Colonic mucosa (tissue), 4 donors: ENCODE measurements around the gene CELSR1. TPM values are rescaled to one million over a fixed set of nuclear protein-coding genes. Genes with fewer than 3 reads are reported as not detected.

Experiments used
- DNase-seq: peaks from one replicate; pipeline ENCODE4 v3.0.0-alpha.2; 2020
- H3K27ac ChIP-seq: fragments of 200-600 bp; one replicate; pipeline ENCODE4 v1.8.0; 2021
- H3K27me3 ChIP-seq: fragments of 200-600 bp; one replicate; pipeline ENCODE4 v1.8.0; 2021
- H3K36me3 ChIP-seq: fragments of 200-600 bp; one replicate; pipeline ENCODE4 v1.8.0; 2021
- H3K4me1 ChIP-seq: fragments of 200-600 bp; one replicate; pipeline ENCODE4 v1.8.0; 2021; ENCODE audit warnings: mild to moderate bottlenecking
- H3K4me3 ChIP-seq: fragments of 200-600 bp; one replicate; pipeline ENCODE4 v1.8.0; 2021
- H3K9ac ChIP-seq, 2 donors: one replicate each; pipeline ENCODE4 v1.7.0; 2013; ENCODE audit warnings: control low read depth in 2 of 2, low read depth in 2 of 2, low read length in 2 of 2
- H3K9me3 ChIP-seq: fragments of 200-600 bp; one replicate; pipeline ENCODE4 v1.8.0; 2021
- CTCF ChIP-seq: fragments of 200-600 bp; IDR thresholded peaks from one replicate; pipeline ENCODE4 v1.8.0; 2022; ENCODE audit warnings: antibody characterized with exemption, mild to moderate bottlenecking
- intact Hi-C: fragments of 100-400 bp; cut with DNase I; formaldehyde crosslinking; loops from one replicate; pipeline ENCODE4 v1.14.1; 2022
- total RNA-seq, 2 donors: library from RNA; stranded (reverse); fragmentation: NEBNext Ultra II Directional in 1 of 2; extraction: Animal tissue kit (Norgen Biotek cat#: 25700) in 1 of 2; gene quantifications; one replicate each; pipeline ENCODE4 v1.2.1, GENCODE V29; 2021
- donor health status: healthy.
- donor health status: DM: no; HTN: no; CAD: no.
- donor health status: DM: no; HTN: no; CAD: no.

Gene CELSR1
- total RNA-seq, 2 donors from 2014 or later = 2.7 to 7.8 TPM

- H3K4me3 ChIP-seq = no peak overlapping the region
- H3K9me3 ChIP-seq = no peaks in the 10 kb centered on the region
Observed at GRCh38 chr22:46465793-46466192, 71.6 kb downstream of the CELSR1 start.

GRCh38 chr22:46465345-46465720, 72.1 kb downstream of the CELSR1 start:
- TF ChIP-seq CTCF = no peak
- Histone ChIP-seq H3K9ac (no peak overlapping the region), H3K9me3 (no peaks in the 10 kb centered on the region), H3K27ac (no peak overlapping the region), H3K36me3 (no peaks in the 10 kb centered on the region), H3K4me1 (no peaks in the 10 kb centered on the region), H3K4me3 (no peak overlapping the region), H3K27me3 (no peaks in the 10 kb centered on the region)
- intact Hi-C loops = no loop called here
- DNase-seq = no peak

More at GRCh38 chr22:46465793-46466192, 71.6 kb downstream of the CELSR1 start:
- no peaks in the 10 kb centered on the region for H3K4me1 ChIP-seq
- no peak for DNase-seq
- TF ChIP-seq CTCF = no peak
- H3K27me3 ChIP-seq = no peaks in the 10 kb centered on the region
- no peaks in the 10 kb centered on the region for H3K36me3 ChIP-seq
- no peak overlapping the region for H3K27ac ChIP-seq
- no peak overlapping the region for H3K9ac ChIP-seq
- intact Hi-C loops = no loop called here

- Histone ChIP-seq H3K36me3 (no peaks in the 10 kb centered on the region), H3K9ac (no peak overlapping the region), H3K4me3 (no peak overlapping the region), H3K27me3 (no peaks in the 10 kb centered on the region), H3K4me1 (no peaks in the 10 kb centered on the region), H3K9me3 (no peaks in the 10 kb centered on the region), H3K27ac (no peak overlapping the region)
- no peak for TF ChIP-seq CTCF
- intact Hi-C loops = no loop called here
- no peak for DNase-seq
Observed at GRCh38 chr22:46464701-46465344, 72.6 kb downstream of the CELSR1 start.

- H3K36me3 ChIP-seq = no peaks in the 10 kb centered on the region
- no peaks in the 10 kb centered on the region for H3K4me1 ChIP-seq
- H3K9me3 ChIP-seq = no peaks in the 10 kb centered on the region
- no peak for DNase-seq
- no peak overlapping the region for H3K4me3 ChIP-seq
- H3K9ac ChIP-seq = no peak overlapping the region
- no peak for TF ChIP-seq CTCF
- H3K27ac ChIP-seq = no peak overlapping the region
- H3K27me3 ChIP-seq = no peaks in the 10 kb centered on the region
- intact Hi-C loops = no loop called here
Observed at GRCh38 chr22:46464296-46464695, 73.1 kb downstream of the CELSR1 start.

- no peak overlapping the region for H3K27ac ChIP-seq
- no peaks in the 10 kb centered on the region for H3K4me1 ChIP-seq
- no peak overlapping the region for H3K4me3 ChIP-seq
- no peaks in the 10 kb centered on the region for H3K27me3 ChIP-seq
- intact Hi-C loops = no loop called here
- H3K9me3 ChIP-seq = no peaks in the 10 kb centered on the region
- H3K36me3 ChIP-seq = no peaks in the 10 kb centered on the region
- TF ChIP-seq CTCF = no peak
- H3K9ac ChIP-seq = no peak overlapping the region
- DNase-seq = no peak
Observed at GRCh38 chr22:46463435-46464227, 73.8 kb downstream of the CELSR1 start.
